ENCODE results near the gene DTX4.

The DTX4 gene

GRCh38 chr11:59189986-59190385 lies 18.1 kb downstream of the DTX4 start:
- DNase-seq = peak in 1 of 58 donors; percentile 25

GRCh38 chr11:59191095-59191494 lies 19.2 kb downstream of the DTX4 start:
- no peak for DNase-seq

- DNase-seq = no peak
Measured at GRCh38 chr11:59191890-59192289, 20.0 kb downstream of the DTX4 start.

GRCh38 chr11:59192446-59193020 lies 20.6 kb downstream of the DTX4 start:
- DNase-seq = no peak

- DNase-seq = peak in 7 of 58 donors; percentile 11 to 50 (median 14)
Measured at GRCh38 chr11:59193587-59194130, 21.7 kb downstream of the DTX4 start.

- DNase-seq = no peak
Measured at GRCh38 chr11:59195586-59195985, 23.7 kb downstream of the DTX4 start.

- DNase-seq = no peak
Measured at GRCh38 chr11:59196777-59197176, 24.8 kb downstream of the DTX4 start.

- peak in 55 of 58 donors; percentile 19 to 87 (median 66) for DNase-seq
Measured at GRCh38 chr11:59197991-59198390, 26.1 kb downstream of the DTX4 start.

GRCh38 chr11:59198726-59199125 lies 26.8 kb downstream of the DTX4 start:
- no peak for DNase-seq

- DNase-seq = no peak
Measured at GRCh38 chr11:59199546-59200422, 27.9 kb downstream of the DTX4 start.

- DNase-seq = no peak
Measured at GRCh38 chr11:59200423-59200746, 28.5 kb downstream of the DTX4 start.

GRCh38 chr11:59201353-59201752 lies 29.4 kb downstream of the DTX4 start:
- no peak for DNase-seq

GRCh38 chr11:59204746-59205145 lies 32.8 kb downstream of the DTX4 start:
- DNase-seq = no peak

GRCh38 chr11:59205648-59206047 lies 33.7 kb downstream of the DTX4 start:
- DNase-seq = no peak

GRCh38 chr11:59206635-59207034 lies 34.7 kb downstream of the DTX4 start:
- peak in 25 of 58 donors; percentile 10 to 52 (median 25) for DNase-seq

- peak in 20 of 58 donors; percentile 10 to 57 (median 24) for DNase-seq
Measured at GRCh38 chr11:59207988-59208451, 36.1 kb downstream of the DTX4 start.

GRCh38 chr11:59208956-59209355 lies 37.0 kb downstream of the DTX4 start:
- DNase-seq = no peak

- no peak for DNase-seq
Measured at GRCh38 chr11:59212222-59212621, 40.3 kb downstream of the DTX4 start.

GRCh38 chr11:59212744-59213631 lies 41.1 kb downstream of the DTX4 start, which contains the start of gene MPEG1:
TSS of gene MPEG1 (minus strand) at chr11:59212927. CDS start at chr11:59212865, 62 bp downstream.
- DNase-seq = no peak

- DNase-seq = no peak
Measured at GRCh38 chr11:59214141-59214893, 42.4 kb downstream of the DTX4 start.

All from anterior cingulate cortex (tissue), 58 donors.